Naive thymus-derived CD8-positive, alpha-beta T cell (primary cell): Measurements from ENCODE around the gene PIK3CG. TPM values are rescaled to one million over a fixed set of nuclear protein-coding genes. Genes with fewer than 3 reads are reported as not detected.

Experiments
- ATAC-seq, 2 donors: fragments of 150-1000 bp; cut with Tn5 transposase in 1 of 2; sonication (Bioruptor Pico), chemical (Tn5 transposase) in 1 of 2; 1 replicate in 1 of 2; 2 replicates in 1 of 2; pipeline ENCODE4 v1.10.0; 2021; ENCODE audit warnings: mild to moderate bottlenecking in 2 of 2, moderate library complexity in 2 of 2
- POLR2A ChIA-PET: fragments of 350-600 bp; sonication (Branson Sonifier 250); formaldehyde crosslinking; loops from one replicate; lab custom pipeline; 2021; ENCODE audit warnings: antibody characterized with exemption; lab: Charles Lee
- DNase-seq, 10 donors: peaks; one replicate each; pipeline versions ENCODE4 v3.0.0 to v3.0.0-alpha.2; 2020 to 2022
- H3K27ac Mint-ChIP-seq, 10 donors: one replicate each; pipeline ENCODE4 v1.8.0; 2020 to 2022; ENCODE audit warnings: mild to moderate bottlenecking in 10 of 10, mixed read lengths in 10 of 10, moderate library complexity in 4 of 10, inconsistent platforms in 1 of 10
- H3K27me3 Mint-ChIP-seq, 5 donors: one replicate each; pipeline ENCODE4 v1.8.0; 2021 to 2022; ENCODE audit warnings: mixed read lengths in 5 of 5
- H3K36me3 Mint-ChIP-seq, 3 donors: one replicate each; pipeline ENCODE4 v1.8.0; 2020 to 2022; ENCODE audit warnings: mixed read lengths in 3 of 3, mild to moderate bottlenecking in 2 of 3, inconsistent platforms in 1 of 3
- H3K4me1 Mint-ChIP-seq, 4 donors: one replicate each; pipeline ENCODE4 v1.8.0; 2021 to 2022; ENCODE audit warnings: mixed read lengths in 4 of 4
- H3K4me3 Mint-ChIP-seq, 10 donors: one replicate each; pipeline ENCODE4 v1.8.0; 2020 to 2022; ENCODE audit warnings: mild to moderate bottlenecking in 10 of 10, mixed read lengths in 10 of 10, moderate library complexity in 6 of 10, inconsistent platforms in 1 of 10
- H3K9me3 Mint-ChIP-seq, 9 donors: one replicate each; pipeline ENCODE4 v1.8.0; 2020 to 2022; ENCODE audit warnings: mixed read lengths in 9 of 9, mild to moderate bottlenecking in 3 of 9, inconsistent platforms in 1 of 9, moderate library complexity in 1 of 9
- polyA plus RNA-seq, 3 donors: library from polyadenylated mRNA; unstranded; fragments of 300-500 nt; fragmentation: Illumina TruSeq; gene quantifications; one replicate each; pipeline ENCODE4 v1.2.3, GENCODE V29; 2021
- total RNA-seq, 8 experiments: library from RNA in 2 of 8; stranded (reverse) in 2 of 8; gene quantifications; one replicate each; pipeline ENCODE4 v1.2.3 and lab custom pipeline; 2021 to 2026

Gene PIK3CG
- total and polyA plus RNA-seq, 5 experiments from 2014 or later: 18.3 to 34.4 (median 23.0) TPM

DNA sequence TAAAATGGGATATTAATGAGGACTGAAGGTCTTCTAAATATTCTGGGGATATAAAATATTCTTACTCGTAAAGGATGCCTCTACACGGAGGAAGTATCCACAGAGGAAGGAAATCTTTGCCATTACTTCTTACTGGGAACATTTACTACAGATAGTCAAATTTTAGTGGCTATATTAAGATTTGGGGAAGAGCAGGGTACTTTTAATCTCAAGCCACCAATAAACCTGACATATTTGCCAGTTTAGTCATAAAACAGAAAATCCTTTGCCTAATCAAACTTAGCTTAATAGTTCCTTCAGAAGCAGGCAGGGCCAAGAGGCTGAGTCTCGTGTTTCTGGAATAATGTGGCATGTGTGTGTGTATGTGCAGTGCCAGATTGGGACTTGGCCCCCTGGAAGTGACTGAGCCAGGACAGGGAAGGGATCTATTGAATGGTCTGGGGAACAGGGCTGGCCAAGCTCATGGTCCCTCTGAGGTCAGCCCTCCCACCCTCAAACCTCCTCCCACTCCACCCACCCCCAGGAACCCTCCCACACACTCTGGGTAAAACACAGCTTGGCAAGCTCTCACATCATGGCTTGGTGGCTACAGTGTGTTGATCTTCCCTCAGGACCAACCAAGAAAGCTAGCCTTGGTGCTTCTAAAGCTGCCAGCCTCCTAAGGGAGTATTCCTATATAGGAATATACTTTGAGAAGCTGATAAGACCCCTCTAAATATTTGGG is 1.6 kb upstream of the PIK3CG start:
- peak overlapping the region in 6 of 10 donors; percentile 11 to 95 (median 92) for H3K4me3 Mint-ChIP-seq
- H3K36me3 Mint-ChIP-seq: peaks cover 2 to 18% (median 16%) of the 10 kb centered on the region in 3 donors
- H3K9me3 Mint-ChIP-seq: no peaks in the 10 kb centered on the region
- ATAC-seq (no peak), DNase-seq (no peak)
- H3K27me3 Mint-ChIP-seq: no peaks in the 10 kb centered on the region
- peaks cover 19 to 69% (median 59%) of the 10 kb centered on the region in 4 donors for H3K4me1 Mint-ChIP-seq
- H3K27ac Mint-ChIP-seq: peak overlapping the region; percentile 89 to 95 (median 94)
- POLR2A ChIA-PET: interaction anchor here (2.3 to 4.0 kb wide), 2 partner anchors 203 to 305 kb away, joined by 7 to 34 read pairs; partner anchors contain the start of genes CCDC71L and HBP1

GRCh38 chr7:106864298-106865081 is 592 bp upstream of the PIK3CG start:
- DNase-seq: peak in 1 of 10 donors; percentile 44
- H3K4me1 Mint-ChIP-seq: peaks cover 21 to 76% (median 66%) of the 10 kb centered on the region in 4 donors
- POLR2A ChIA-PET: interaction anchor here (0.7 to 4.0 kb wide), 4 partner anchors 8 to 304 kb away, joined by 3 to 34 read pairs (median 6); partner anchors contain the start of genes CCDC71L and HBP1
- H3K27me3 Mint-ChIP-seq: no peaks in the 10 kb centered on the region
- peak; percentile 32 to 35 for ATAC-seq
- no peaks in the 10 kb centered on the region for H3K9me3 Mint-ChIP-seq
- H3K27ac Mint-ChIP-seq: peak overlapping the region; percentile 89 to 95 (median 94)
- peaks cover 6 to 27% (median 26%) of the 10 kb centered on the region in 3 donors for H3K36me3 Mint-ChIP-seq
- H3K4me3 Mint-ChIP-seq: peak overlapping the region; percentile 83 to 95 (median 92)

DNA sequence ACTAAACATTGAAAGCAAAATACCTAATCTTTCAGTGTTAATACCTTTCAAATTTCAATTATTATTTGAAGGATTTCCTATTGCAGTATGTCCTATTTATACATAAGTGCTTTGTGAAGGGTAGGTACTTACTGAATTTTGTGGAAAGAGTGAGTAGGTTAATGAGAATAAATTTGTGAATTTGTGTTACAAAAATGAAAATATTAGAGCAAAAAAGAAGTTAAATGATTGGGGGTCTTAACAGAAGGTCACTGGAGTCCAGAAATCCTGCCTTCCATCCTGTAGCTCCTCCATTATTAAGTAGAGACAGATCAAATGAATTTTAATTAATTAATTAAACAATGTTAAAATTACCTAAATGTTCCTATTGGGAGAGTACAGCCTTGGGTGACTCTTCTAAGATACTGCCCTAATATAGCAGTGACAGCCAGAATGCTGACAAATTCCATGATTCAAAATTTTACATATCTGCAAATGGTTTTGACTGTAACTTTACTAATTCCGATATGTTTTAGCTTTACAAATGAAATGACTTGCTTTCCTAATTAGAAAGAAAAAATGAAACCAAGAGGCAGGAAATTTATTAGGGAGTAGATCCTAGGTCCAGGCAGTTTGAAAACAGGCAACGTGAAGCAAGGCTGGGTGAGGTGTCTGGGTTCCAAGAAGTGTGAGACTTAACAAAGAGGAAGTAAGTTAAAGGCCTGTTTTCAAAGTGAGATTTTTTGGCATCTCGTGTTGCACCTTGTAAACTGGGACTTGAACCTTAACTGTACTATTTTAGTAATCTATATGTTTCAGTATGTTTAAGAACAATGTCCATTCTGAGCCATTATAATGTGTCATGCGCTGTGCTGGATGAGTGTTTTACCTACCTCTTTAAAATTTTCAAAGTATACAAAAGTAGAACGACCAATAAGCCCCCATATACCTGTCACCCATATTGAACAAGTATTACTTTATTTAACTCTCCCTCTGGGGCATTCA is 1.5 kb downstream of the PIK3CG start:
- Mint-ChIP-seq H3K4me3 (peak overlapping the region; percentile 82 to 95 (median 91)), H3K9me3 (no peaks in the 10 kb centered on the region), H3K27ac (peak overlapping the region; percentile 85 to 94 (median 92)), H3K36me3 (peaks cover 8 to 43% (median 37%) of the 10 kb centered on the region in 3 donors), H3K27me3 (no peaks in the 10 kb centered on the region), H3K4me1 (peaks cover 29 to 84% (median 81%) of the 10 kb centered on the region in 4 donors)
- DNase-seq: peak in 1 of 10 donors; percentile 32
- POLR2A ChIA-PET: interaction anchor here (0.7 to 4.0 kb wide), 2 partner anchors 18 to 302 kb away, joined by 3 to 34 read pairs; partner anchors contain the start of gene HBP1
- ATAC-seq: no peak

GRCh38 chr7:106867641-106868351 is 2.7 kb downstream of the PIK3CG start:
- POLR2A ChIA-PET: interaction anchor here (0.5 to 0.7 kb wide), 2 partner anchors 9 to 19 kb away, joined by 3 to 4 read pairs; no protein-coding TSS in a partner anchor
- H3K9me3 Mint-ChIP-seq: no peaks in the 10 kb centered on the region
- no peaks in the 10 kb centered on the region for H3K27me3 Mint-ChIP-seq
- H3K27ac Mint-ChIP-seq: peak overlapping the region in 5 of 10 donors; percentile 23 to 94 (median 90)
- DNase-seq: no peak
- H3K36me3 Mint-ChIP-seq: peaks cover 20 to 55% (median 49%) of the 10 kb centered on the region in 3 donors
- peaks cover 29 to 84% (median 81%) of the 10 kb centered on the region in 4 donors for H3K4me1 Mint-ChIP-seq
- H3K4me3 Mint-ChIP-seq: peak overlapping the region; percentile 54 to 95 (median 78)
- ATAC-seq: no peak

GRCh38 chr7:106868364-106868763 is 3.3 kb downstream of the PIK3CG start:
- H3K36me3 Mint-ChIP-seq: peaks cover 23 to 59% (median 53%) of the 10 kb centered on the region in 3 donors
- no peak for ATAC-seq
- POLR2A ChIA-PET: interaction anchor here (0.5 to 1.0 kb wide), 2 partner anchors 10 kb away, joined by 4 read pairs; no protein-coding TSS in a partner anchor

DNA sequence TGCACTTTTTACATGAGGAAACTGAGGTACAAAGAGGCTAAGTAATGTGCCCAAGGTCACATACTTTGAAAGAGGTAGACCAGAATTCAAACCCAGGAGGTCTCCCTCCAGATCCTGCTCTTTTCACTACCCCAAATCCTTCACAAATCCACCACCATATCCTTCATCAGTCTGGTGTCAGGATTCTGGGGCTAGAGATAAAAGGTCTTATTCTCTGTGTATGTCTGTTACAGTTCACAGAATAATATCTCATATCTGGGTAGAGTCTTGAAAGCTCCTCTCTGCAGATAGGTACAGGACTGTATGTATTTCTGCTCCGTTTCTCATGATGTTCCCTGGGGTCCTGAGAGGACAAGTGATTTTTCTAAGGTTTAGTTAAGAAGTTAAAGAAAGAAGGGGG is 4.9 kb downstream of the PIK3CG start:
- H3K4me3 Mint-ChIP-seq: peak overlapping the region; percentile 26 to 79 (median 66)
- POLR2A ChIA-PET: no interaction called here
- H3K27me3 Mint-ChIP-seq: no peaks in the 10 kb centered on the region
- H3K9me3 Mint-ChIP-seq: peaks cover 0 to 7% (median 0%) of the 10 kb centered on the region in 9 donors
- H3K36me3 Mint-ChIP-seq: peaks cover 38 to 75% (median 69%) of the 10 kb centered on the region in 3 donors
- ATAC-seq: no peak
- H3K27ac Mint-ChIP-seq: peak overlapping the region in 8 of 10 donors; percentile 2 to 78 (median 44)
- no peak for DNase-seq
- H3K4me1 Mint-ChIP-seq: peaks cover 29 to 82% (median 78%) of the 10 kb centered on the region in 4 donors

More at GRCh38 chr7:106868364-106868763, 3.3 kb downstream of the PIK3CG start:
- H3K27ac Mint-ChIP-seq: peak overlapping the region in 6 of 10 donors; percentile 23 to 68 (median 46)
- no peaks in the 10 kb centered on the region for H3K9me3 Mint-ChIP-seq
- H3K27me3 Mint-ChIP-seq: no peaks in the 10 kb centered on the region
- no peak for DNase-seq
- peaks cover 28 to 84% (median 81%) of the 10 kb centered on the region in 4 donors for H3K4me1 Mint-ChIP-seq
- peak overlapping the region; percentile 26 to 79 (median 62) for H3K4me3 Mint-ChIP-seq

DNA sequence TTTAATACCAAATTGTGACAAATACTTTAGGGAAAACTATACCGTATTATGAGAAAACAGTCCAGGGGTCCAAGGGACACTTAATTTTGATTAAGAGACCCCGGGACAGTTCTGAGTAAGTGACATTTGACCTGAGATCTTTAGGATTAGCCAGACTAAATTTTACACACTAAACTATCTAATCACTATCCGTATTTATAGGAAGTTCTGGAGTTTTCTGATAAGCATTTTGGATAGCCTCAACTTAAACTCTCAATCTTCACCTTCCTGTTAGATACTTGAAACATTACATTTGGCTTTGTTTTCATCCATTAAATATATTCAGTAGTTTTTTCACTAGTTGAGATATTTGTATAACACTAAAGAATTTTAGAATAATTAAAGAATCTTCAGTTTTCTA is 5.4 kb downstream of the PIK3CG start:
- POLR2A ChIA-PET: interaction anchor here (0.6 kb wide), 1 partner anchor 36 kb away, joined by 4 read pairs; no protein-coding TSS in a partner anchor
- Mint-ChIP-seq H3K9me3 (peaks cover 0 to 13% (median 3%) of the 10 kb centered on the region in 9 donors), H3K27ac (peak overlapping the region in 8 of 10 donors; percentile 2 to 78 (median 74)), H3K36me3 (peaks cover 43 to 81% (median 75%) of the 10 kb centered on the region in 3 donors), H3K4me1 (peaks cover 29 to 83% (median 78%) of the 10 kb centered on the region in 4 donors), H3K4me3 (peak overlapping the region; percentile 26 to 79 (median 66)), H3K27me3 (no peaks in the 10 kb centered on the region)
- ATAC-seq (no peak), DNase-seq (no peak)

DNA sequence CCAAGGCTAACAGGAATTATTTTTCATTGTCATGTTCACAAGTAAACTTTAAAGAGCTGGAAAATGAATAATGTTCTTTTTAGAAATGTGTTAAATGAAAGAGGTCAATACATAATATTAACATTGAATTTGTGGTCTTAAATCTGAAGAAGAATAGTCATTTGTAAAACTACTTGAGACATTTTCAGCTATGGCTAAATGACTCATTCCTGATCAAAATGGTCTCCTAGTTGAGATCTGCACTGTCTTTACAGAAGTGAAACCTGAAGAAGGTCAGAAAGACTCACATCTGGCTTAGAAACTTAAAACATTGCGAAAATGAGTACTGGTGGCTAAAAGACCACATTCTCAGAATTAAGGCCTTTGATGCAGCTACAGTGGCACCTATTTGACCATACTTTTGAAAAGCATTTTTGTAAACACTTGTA is 5.9 kb downstream of the PIK3CG start:
- H3K27me3 Mint-ChIP-seq: no peaks in the 10 kb centered on the region
- peaks cover 44 to 86% (median 77%) of the 10 kb centered on the region in 3 donors for H3K36me3 Mint-ChIP-seq
- DNase-seq (no peak), ATAC-seq (peak; percentile 37 to 54)
- H3K4me3 Mint-ChIP-seq: peak overlapping the region; percentile 26 to 79 (median 60)
- H3K9me3 Mint-ChIP-seq: peaks cover 0 to 15% (median 4%) of the 10 kb centered on the region in 9 donors
- peaks cover 29 to 84% (median 78%) of the 10 kb centered on the region in 4 donors for H3K4me1 Mint-ChIP-seq
- H3K27ac Mint-ChIP-seq: peak overlapping the region in 8 of 10 donors; percentile 2 to 81 (median 70)
- POLR2A ChIA-PET: interaction anchor here (0.6 kb wide), 1 partner anchor 35 kb away, joined by 4 read pairs; no protein-coding TSS in a partner anchor

- Mint-ChIP-seq H3K27ac (peak overlapping the region; percentile 3 to 82 (median 58)), H3K4me3 (peak overlapping the region; percentile 26 to 79 (median 60)), H3K36me3 (peaks cover 44 to 93% (median 83%) of the 10 kb centered on the region in 3 donors), H3K4me1 (peaks cover 23 to 80% (median 71%) of the 10 kb centered on the region in 4 donors), H3K9me3 (peaks cover 0 to 15% (median 4%) of the 10 kb centered on the region in 9 donors), H3K27me3 (no peaks in the 10 kb centered on the region)
- ATAC-seq: peak; percentile 42 to 74
- POLR2A ChIA-PET: interaction anchor here (0.9 to 1.0 kb wide), 2 partner anchors 296 to 872 kb away, joined by 3 read pairs; partner anchors contain the start of genes CBLL1 and HBP1
- DNase-seq: no peak
Observed at GRCh38 chr7:106871793-106872571, 6.9 kb downstream of the PIK3CG start.

GRCh38 chr7:106872763-106873162 is 7.7 kb downstream of the PIK3CG start:
- H3K9me3 Mint-ChIP-seq: peaks cover 0 to 15% (median 4%) of the 10 kb centered on the region in 9 donors
- POLR2A ChIA-PET: no interaction called here
- no peaks in the 10 kb centered on the region for H3K27me3 Mint-ChIP-seq
- H3K4me3 Mint-ChIP-seq: peak overlapping the region in 9 of 10 donors; percentile 26 to 79 (median 60)
- DNase-seq: no peak
- ATAC-seq: no peak
- peaks cover 24 to 83% (median 75%) of the 10 kb centered on the region in 4 donors for H3K4me1 Mint-ChIP-seq
- H3K36me3 Mint-ChIP-seq: peaks cover 44 to 95% (median 75%) of the 10 kb centered on the region in 3 donors
- peak overlapping the region in 4 of 10 donors; percentile 23 to 78 (median 58) for H3K27ac Mint-ChIP-seq
